ENCODE data around the gene ZMYND12.
"Not testable (repeated sequence)": the region's sequence is repeated elsewhere in the genome, so short reads cannot be mapped to it uniquely, and the experiment has no call there.

The ZMYND12 gene

GRCh38 chr1:42480921-42481320, 25.1 kb upstream of the ZMYND12 start:
- no peak for DNase-seq (ENCODE audit: low read depth, low spot score)
- TF ChIP-seq CTCF (IDR thresholded peaks at IDR 0.05; ENCODE audit: low read depth, low read length): no peak
- in situ Hi-C loops (cut with HindIII; ENCODE audit: low sequenced_read_pairs): no loop called here
- H3K4me3 ChIP-seq (ENCODE audit: low read depth, low read length): no peak overlapping the region

- peak; percentile 17 for TF ChIP-seq CTCF (IDR thresholded peaks at IDR 0.05; ENCODE audit: low read depth, low read length)
- no peak for DNase-seq (ENCODE audit: low read depth, low spot score)
- in situ Hi-C loops (cut with HindIII; ENCODE audit: low sequenced_read_pairs): no loop called here
- H3K4me3 ChIP-seq (ENCODE audit: low read depth, low read length): no peak overlapping the region
Measured at GRCh38 chr1:42479621-42480020, 23.8 kb upstream of the ZMYND12 start.

- TF ChIP-seq CTCF (IDR thresholded peaks at IDR 0.05; ENCODE audit: low read depth, low read length): no peak
- no peak for DNase-seq (ENCODE audit: low read depth, low spot score)
- in situ Hi-C loops (cut with HindIII; ENCODE audit: low sequenced_read_pairs): no loop called here
- H3K4me3 ChIP-seq (ENCODE audit: low read depth, low read length): no peak overlapping the region
Measured at GRCh38 chr1:42477775-42478174, 22.0 kb upstream of the ZMYND12 start.

GRCh38 chr1:42477354-42477753, 21.5 kb upstream of the ZMYND12 start:
- in situ Hi-C loops (cut with HindIII; ENCODE audit: low sequenced_read_pairs); H3K4me3 ChIP-seq (ENCODE audit: low read depth, low read length); DNase-seq (ENCODE audit: low read depth, low spot score): not testable (repeated sequence)

GRCh38 chr1:42476605-42477004, 20.8 kb upstream of the ZMYND12 start:
- H3K4me3 ChIP-seq (ENCODE audit: low read depth, low read length): no peak overlapping the region
- in situ Hi-C loops (cut with HindIII; ENCODE audit: low sequenced_read_pairs): no loop called here
- DNase-seq (ENCODE audit: low read depth, low spot score): no peak
- TF ChIP-seq CTCF (IDR thresholded peaks at IDR 0.05; ENCODE audit: low read depth, low read length): no peak

- DNase-seq (ENCODE audit: low read depth, low spot score): no peak
- in situ Hi-C loops (cut with HindIII; ENCODE audit: low sequenced_read_pairs): no loop called here
- no peak overlapping the region for H3K4me3 ChIP-seq (ENCODE audit: low read depth, low read length)
- TF ChIP-seq CTCF (IDR thresholded peaks at IDR 0.05; ENCODE audit: low read depth, low read length): no peak
Measured at GRCh38 chr1:42469727-42470126, 13.9 kb upstream of the ZMYND12 start.

GRCh38 chr1:42466030-42466429, 10.2 kb upstream of the ZMYND12 start:
- no peak overlapping the region for H3K4me3 ChIP-seq (ENCODE audit: low read depth, low read length)
- no peak for TF ChIP-seq CTCF (IDR thresholded peaks at IDR 0.05; ENCODE audit: low read depth, low read length)
- no peak for DNase-seq (ENCODE audit: low read depth, low spot score)
- in situ Hi-C loops (cut with HindIII; ENCODE audit: low sequenced_read_pairs): no loop called here

Data from astrocyte of the spinal cord (primary cell).